Keratinocyte (primary cell): ENCODE measurements around the gene MTA3.

Source experiments
- EZH2 ChIP-seq: IDR thresholded peaks from one replicate; pipeline ENCODE4 v1.6.1; 2012; ENCODE audit warnings: inconsistent platforms, mild to moderate bottlenecking, low read length, moderate library complexity
- TF ChIP-seq, protein P1 (sequence below), 3 experiments: IDR thresholded peaks in 1 of 3; conservative IDR thresholded peaks in 1 of 3; optimal IDR thresholded peaks in 1 of 3; 2 replicates in 2 of 3; 3 replicates in 1 of 3; pipeline versions ENCODE3 to v1.5.1; 2011; ENCODE audit warnings: low read length in 3 of 3, mild to moderate bottlenecking in 3 of 3, moderate library complexity in 2 of 3, control low read depth in 1 of 3, inconsistent platforms in 1 of 3; ENCODE audit not compliant: insufficient read depth in 2 of 3; ENCODE audit errors: extremely low read depth in 1 of 3

- TF ChIP-seq EZH2: no peak
- TF ChIP-seq, protein P1, sequence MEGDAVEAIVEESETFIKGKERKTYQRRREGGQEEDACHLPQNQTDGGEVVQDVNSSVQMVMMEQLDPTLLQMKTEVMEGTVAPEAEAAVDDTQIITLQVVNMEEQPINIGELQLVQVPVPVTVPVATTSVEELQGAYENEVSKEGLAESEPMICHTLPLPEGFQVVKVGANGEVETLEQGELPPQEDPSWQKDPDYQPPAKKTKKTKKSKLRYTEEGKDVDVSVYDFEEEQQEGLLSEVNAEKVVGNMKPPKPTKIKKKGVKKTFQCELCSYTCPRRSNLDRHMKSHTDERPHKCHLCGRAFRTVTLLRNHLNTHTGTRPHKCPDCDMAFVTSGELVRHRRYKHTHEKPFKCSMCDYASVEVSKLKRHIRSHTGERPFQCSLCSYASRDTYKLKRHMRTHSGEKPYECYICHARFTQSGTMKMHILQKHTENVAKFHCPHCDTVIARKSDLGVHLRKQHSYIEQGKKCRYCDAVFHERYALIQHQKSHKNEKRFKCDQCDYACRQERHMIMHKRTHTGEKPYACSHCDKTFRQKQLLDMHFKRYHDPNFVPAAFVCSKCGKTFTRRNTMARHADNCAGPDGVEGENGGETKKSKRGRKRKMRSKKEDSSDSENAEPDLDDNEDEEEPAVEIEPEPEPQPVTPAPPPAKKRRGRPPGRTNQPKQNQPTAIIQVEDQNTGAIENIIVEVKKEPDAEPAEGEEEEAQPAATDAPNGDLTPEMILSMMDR (optimal IDR thresholded peaks at IDR 0.05 in 1 of 3, IDR thresholded peaks at IDR 0.05 in 1 of 3, conservative IDR thresholded peaks at IDR 0.05 in 1 of 3; ENCODE audit: extremely low read depth in 1 of 3, insufficient read depth in 2 of 3, low read length in 3 of 3): no peak
Measured at GRCh38 chr2:42775186-42775585, 206.8 kb downstream of the MTA3 start.
